ENCODE measurements around the gene RAB11B. TPM values are rescaled to one million over a fixed set of nuclear protein-coding genes. Genes with fewer than 3 reads are reported as not detected.

The RAB11B gene
- total and polyA plus RNA-seq, 10 of the 15 experiments (the other 5 are each of a cell fraction or from before 2014, with no cell fraction given), result 0.92 to 82.5 (median 17.9) TPM

DNA sequence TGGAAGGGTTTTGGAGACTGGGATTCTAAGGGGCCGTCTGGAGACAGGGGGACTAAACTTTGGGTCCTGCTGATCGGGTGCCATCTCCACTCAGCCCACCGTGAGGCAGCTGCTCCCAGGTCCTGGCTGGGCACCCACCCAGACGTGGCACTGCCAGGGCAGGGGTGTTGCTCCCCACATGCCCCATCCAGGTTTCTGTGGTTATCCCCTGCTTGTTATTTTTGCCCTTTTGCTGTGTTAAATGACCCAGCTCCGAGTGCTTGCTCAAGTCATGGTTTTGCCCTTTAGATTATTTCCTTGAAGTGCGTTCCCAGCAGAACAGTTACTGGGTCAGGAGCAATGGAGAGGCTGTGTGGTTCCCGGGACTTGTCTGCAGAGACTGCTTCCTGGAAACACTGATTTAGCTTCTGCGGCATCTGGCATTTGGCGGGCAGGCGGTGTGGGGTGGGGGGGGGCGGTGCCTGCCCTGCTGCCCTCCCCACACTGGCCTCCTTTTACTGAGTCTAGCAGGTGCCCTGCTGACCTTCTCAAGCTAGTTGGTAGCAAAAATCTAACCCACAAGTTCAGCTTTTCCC, 1.9 kb downstream of the RAB11B start:
- Histone ChIP-seq H3K36me3 (ENCODE audit: control insufficient read depth in 2 of 2, insufficient read depth in 2 of 2, low read length in 1 of 2) (peaks cover 0 to 3% of the 10 kb centered on the region in 2 experiments; a peak in 1 of 4 replicates), H4K20me1 (ENCODE audit: control insufficient read depth, insufficient read depth) (peaks cover 5% of the 10 kb centered on the region), H3K79me2 (ENCODE audit: control insufficient read depth, insufficient read depth, low read length) (peaks cover 35% of the 10 kb centered on the region), H2AFZ (ENCODE audit: control insufficient read depth, low read depth, low read length) (no peak overlapping the region), H3K9ac (ENCODE audit: control insufficient read depth, insufficient read depth, low read length) (no peak overlapping the region), H3K9me3 (replicated peaks; ENCODE audit: control insufficient read depth, insufficient read depth, low read length) (no peaks in the 10 kb centered on the region; the same call in 2 of the 3 replicates), H3K27ac (ENCODE audit: control insufficient read depth, insufficient read depth) (no peak overlapping the region), H3K4me1 (ENCODE audit: control insufficient read depth, insufficient read depth, low read length) (peaks cover 15% of the 10 kb centered on the region), H3K4me3 (no peak overlapping the region), H3K4me2 (ENCODE audit: control insufficient read depth, insufficient read depth) (peak overlapping the region; percentile 93; the same call in 1 of the 2 replicates), H3K27me3 (replicated peaks in 1 of 2; ENCODE audit: control insufficient read depth in 2 of 2, insufficient read depth in 2 of 2, low read length in 1 of 2) (no peaks in the 10 kb centered on the region)
- SMC1A ChIA-PET (ENCODE audit: uncharacterized antibody, unreplicated experiment), result no interaction called here
- BruUV-seq (replicated peaks), result no TSS peak
- intact Hi-C loops (cut with micrococcal nuclease; ENCODE audit: unreplicated experiment) (no loop called here), in situ Hi-C loops (cut with MboI) (no loop called here)
- CTCF ChIA-PET, result interaction anchor here (1.2 to 1.4 kb wide), 4 partner anchors 21 to 187 kb away, joined by 3 to 5 read pairs (median 4); partner anchors contain the start of gene MARCHF2
- RAD21 ChIA-PET (ENCODE audit: unreplicated experiment), result no interaction called here
- TF ChIP-seq KAT2A (conservative IDR thresholded peaks at IDR 0.05; ENCODE audit: control insufficient read depth, low read depth, low read length) (no peak), HDAC6 (IDR thresholded peaks at IDR 0.05; ENCODE audit: unreplicated experiment) (no peak), BHLHE40 (IDR thresholded peaks at IDR 0.05; ENCODE audit: borderline replicate concordance in 1 of 2, low read depth in 2 of 2, low read length in 1 of 2) (no peak), FOS (IDR thresholded peaks at IDR 0.05; ENCODE audit: borderline replicate concordance, extremely low read depth, insufficient read length) (no peak)
- TF ChIP-seq, protein P1, sequence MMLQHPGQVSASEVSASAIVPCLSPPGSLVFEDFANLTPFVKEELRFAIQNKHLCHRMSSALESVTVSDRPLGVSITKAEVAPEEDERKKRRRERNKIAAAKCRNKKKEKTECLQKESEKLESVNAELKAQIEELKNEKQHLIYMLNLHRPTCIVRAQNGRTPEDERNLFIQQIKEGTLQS (IDR thresholded peaks at IDR 0.05; ENCODE audit: borderline replicate concordance, extremely low read depth, low read depth, low read length), result no peak
- TF ChIP-seq, protein P2, sequence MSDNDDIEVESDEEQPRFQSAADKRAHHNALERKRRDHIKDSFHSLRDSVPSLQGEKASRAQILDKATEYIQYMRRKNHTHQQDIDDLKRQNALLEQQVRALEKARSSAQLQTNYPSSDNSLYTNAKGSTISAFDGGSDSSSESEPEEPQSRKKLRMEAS (IDR thresholded peaks at IDR 0.05; ENCODE audit: low read depth, low read length), result no peak
- TF ChIP-seq, protein P3, sequence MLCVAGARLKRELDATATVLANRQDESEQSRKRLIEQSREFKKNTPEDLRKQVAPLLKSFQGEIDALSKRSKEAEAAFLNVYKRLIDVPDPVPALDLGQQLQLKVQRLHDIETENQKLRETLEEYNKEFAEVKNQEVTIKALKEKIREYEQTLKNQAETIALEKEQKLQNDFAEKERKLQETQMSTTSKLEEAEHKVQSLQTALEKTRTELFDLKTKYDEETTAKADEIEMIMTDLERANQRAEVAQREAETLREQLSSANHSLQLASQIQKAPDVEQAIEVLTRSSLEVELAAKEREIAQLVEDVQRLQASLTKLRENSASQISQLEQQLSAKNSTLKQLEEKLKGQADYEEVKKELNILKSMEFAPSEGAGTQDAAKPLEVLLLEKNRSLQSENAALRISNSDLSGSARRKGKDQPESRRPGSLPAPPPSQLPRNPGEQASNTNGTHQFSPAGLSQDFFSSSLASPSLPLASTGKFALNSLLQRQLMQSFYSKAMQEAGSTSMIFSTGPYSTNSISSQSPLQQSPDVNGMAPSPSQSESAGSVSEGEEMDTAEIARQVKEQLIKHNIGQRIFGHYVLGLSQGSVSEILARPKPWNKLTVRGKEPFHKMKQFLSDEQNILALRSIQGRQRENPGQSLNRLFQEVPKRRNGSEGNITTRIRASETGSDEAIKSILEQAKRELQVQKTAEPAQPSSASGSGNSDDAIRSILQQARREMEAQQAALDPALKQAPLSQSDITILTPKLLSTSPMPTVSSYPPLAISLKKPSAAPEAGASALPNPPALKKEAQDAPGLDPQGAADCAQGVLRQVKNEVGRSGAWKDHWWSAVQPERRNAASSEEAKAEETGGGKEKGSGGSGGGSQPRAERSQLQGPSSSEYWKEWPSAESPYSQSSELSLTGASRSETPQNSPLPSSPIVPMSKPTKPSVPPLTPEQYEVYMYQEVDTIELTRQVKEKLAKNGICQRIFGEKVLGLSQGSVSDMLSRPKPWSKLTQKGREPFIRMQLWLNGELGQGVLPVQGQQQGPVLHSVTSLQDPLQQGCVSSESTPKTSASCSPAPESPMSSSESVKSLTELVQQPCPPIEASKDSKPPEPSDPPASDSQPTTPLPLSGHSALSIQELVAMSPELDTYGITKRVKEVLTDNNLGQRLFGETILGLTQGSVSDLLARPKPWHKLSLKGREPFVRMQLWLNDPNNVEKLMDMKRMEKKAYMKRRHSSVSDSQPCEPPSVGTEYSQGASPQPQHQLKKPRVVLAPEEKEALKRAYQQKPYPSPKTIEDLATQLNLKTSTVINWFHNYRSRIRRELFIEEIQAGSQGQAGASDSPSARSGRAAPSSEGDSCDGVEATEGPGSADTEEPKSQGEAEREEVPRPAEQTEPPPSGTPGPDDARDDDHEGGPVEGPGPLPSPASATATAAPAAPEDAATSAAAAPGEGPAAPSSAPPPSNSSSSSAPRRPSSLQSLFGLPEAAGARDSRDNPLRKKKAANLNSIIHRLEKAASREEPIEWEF (IDR thresholded peaks at IDR 0.05; ENCODE audit: insufficient replicate concordance, low read depth, low read length), result no peak
- 78% methylated on average over 11 of the region's 11 CpGs for WGBS (ENCODE audit: insufficient coverage, insufficient replicate concordance, low lambda C conversion rate, missing lambda C conversion rate)
- DNase-seq (ENCODE audit: low read depth, low spot score) (no peak), FAIRE-seq (no peak), ATAC-seq (no peak)
- POLR2A ChIA-PET, result interaction anchor here (0.7 to 3.0 kb wide), 2 partner anchors 26 to 121 kb away, joined by 4 to 11 read pairs; partner anchors contain the start of gene ZNF414
